Esophagus muscularis mucosa (tissue), 4 donors: Measurements from ENCODE around the gene GREB1. TPM values are rescaled to one million over a fixed set of nuclear protein-coding genes. Genes with fewer than 3 reads are reported as not detected.

Experiments used
- DNase-seq: peaks from one replicate; pipeline ENCODE4 v3.0.0-alpha.2; 2017; ENCODE audit errors: extremely low spot score
- H3K27ac ChIP-seq, 4 donors: fragments of 200-600 bp; sonication (generic); replicated peaks in 1 of 4; 1 replicate in 3 of 4; 2 replicates in 1 of 4; pipeline ENCODE4 v1.5.1; 2016 to 2019; ENCODE audit warnings: mild to moderate bottlenecking in 1 of 4
- H3K27me3 ChIP-seq, 4 donors: fragments of 200-600 bp; sonication (generic); one replicate each; pipeline versions ENCODE4 v1.5.1 to v1.6.0; 2016 to 2019
- H3K36me3 ChIP-seq, 4 donors: fragments of 200-600 bp; sonication (generic); one replicate each; pipeline ENCODE4 v1.5.1; 2016 to 2019
- H3K4me1 ChIP-seq, 4 donors: fragments of 200-600 bp; sonication (generic); one replicate each; pipeline ENCODE4 v1.5.1; 2016 to 2019
- H3K4me3 ChIP-seq, 4 donors: fragments of 200-600 bp; sonication (generic); 1 replicate in 2 of 4; 2 replicates in 2 of 4; pipeline ENCODE4 v1.5.1; 2016 to 2019; ENCODE audit warnings: mild to moderate bottlenecking in 4 of 4, moderate library complexity in 1 of 4
- H3K9me3 ChIP-seq, 4 donors: fragments of 200-600 bp; sonication (generic); 1 replicate in 3 of 4; 2 replicates in 1 of 4; pipeline ENCODE4 v1.5.1; 2016 to 2019
- CTCF ChIP-seq, 3 experiments: fragments of 200-600 bp in 2 of 3; fragments of 450-650 bp in 1 of 3; sonication (generic) in 2 of 3; IDR thresholded peaks; one replicate each; pipeline ENCODE4 v1.5.1; 2017 to 2019; ENCODE audit warnings: antibody characterized with exemption in 3 of 3, mild to moderate bottlenecking in 2 of 3, moderate library complexity in 1 of 3
- EP300 ChIP-seq: sonication (generic); formaldehyde crosslinking; IDR thresholded peaks from one replicate; pipeline ENCODE4 v1.6.1; 2017; ENCODE audit warnings: antibody characterized with exemption
- POLR2A ChIP-seq: fragments of 450-650 bp; IDR thresholded peaks from one replicate; pipeline ENCODE4 v1.6.1; 2017; ENCODE audit warnings: antibody characterized with exemption, moderate library complexity, mild to moderate bottlenecking, low read depth
- POLR2AphosphoS5 ChIP-seq, 2 donors: sonication (generic); formaldehyde crosslinking; IDR thresholded peaks; one replicate each; pipeline ENCODE4 v1.6.1; 2017; ENCODE audit warnings: antibody characterized with exemption in 2 of 2
- WGBS: methylation state at CpG from one replicate; pipeline ENCODE4 v1.1.5; 2018; 5-methylcytosine and 5-hydroxymethylcytosine counted together
- intact Hi-C: fragments of 100-400 bp; cut with DNase I; formaldehyde crosslinking; loops from one replicate; pipeline ENCODE4 v1.15.1; 2023
- total RNA-seq, 4 donors: library from RNA; depleted of rRNA; stranded (reverse); fragments of >200 nt; gene quantifications; one replicate each; pipeline versions ENCODE4 v1.1.0 to v1.2.1, GENCODE V29; 2016

Gene GREB1
- total RNA-seq, 4 donors from 2014 or later = 3.7 to 11.0 (median 7.7) TPM

- no peak for DNase-seq
- 96% methylated on average over 8 of the region's 8 CpGs for WGBS
- no peaks in the 10 kb centered on the region for H3K36me3 ChIP-seq
- no peak for TF ChIP-seq EP300
- TF ChIP-seq POLR2A = no peak
- TF ChIP-seq CTCF (IDR thresholded peaks at IDR 0.05) = no peak
- TF ChIP-seq POLR2AphosphoS5 (IDR thresholded peaks at IDR 0.05) = no peak
- no peaks in the 10 kb centered on the region for H3K4me1 ChIP-seq
- H3K9me3 ChIP-seq = no peaks in the 10 kb centered on the region
- intact Hi-C loops = no loop called here
- H3K27me3 ChIP-seq = no peaks in the 10 kb centered on the region
- no peak overlapping the region for H3K4me3 ChIP-seq
- no peak overlapping the region for H3K27ac ChIP-seq
Measured at GRCh38 chr2:11563784-11564666, 30.2 kb downstream of the GREB1 start.

GRCh38 chr2:11564816-11565567 lies 31.1 kb downstream of the GREB1 start:
- DNase-seq = no peak
- no peaks in the 10 kb centered on the region for H3K4me1 ChIP-seq
- H3K27ac ChIP-seq = no peak overlapping the region
- H3K36me3 ChIP-seq = no peaks in the 10 kb centered on the region
- TF ChIP-seq POLR2A (no peak), POLR2AphosphoS5 (IDR thresholded peaks at IDR 0.05) (no peak), CTCF (IDR thresholded peaks at IDR 0.05) (no peak), EP300 (no peak)
- no peaks in the 10 kb centered on the region for H3K27me3 ChIP-seq
- 92% methylated on average over 3 of the region's 7 CpGs for WGBS
- H3K9me3 ChIP-seq = no peaks in the 10 kb centered on the region
- intact Hi-C loops = no loop called here
- H3K4me3 ChIP-seq = no peak overlapping the region

- TF ChIP-seq POLR2A (no peak), EP300 (no peak), POLR2AphosphoS5 (IDR thresholded peaks at IDR 0.05) (no peak), CTCF (IDR thresholded peaks at IDR 0.05) (no peak)
- Histone ChIP-seq H3K4me3 (no peak overlapping the region), H3K27me3 (no peaks in the 10 kb centered on the region), H3K4me1 (no peaks in the 10 kb centered on the region), H3K9me3 (no peaks in the 10 kb centered on the region), H3K36me3 (no peaks in the 10 kb centered on the region), H3K27ac (no peak overlapping the region)
- intact Hi-C loops = no loop called here
- DNase-seq = no peak
- WGBS = 89% methylated on average over 13 of the region's 14 CpGs
Measured at GRCh38 chr2:11566383-11566782, 32.5 kb downstream of the GREB1 start.

GRCh38 chr2:11567631-11568031 lies 33.8 kb downstream of the GREB1 start:
- no peaks in the 10 kb centered on the region for H3K36me3 ChIP-seq
- 100% methylated on average over 1 of the region's 8 CpGs for WGBS
- no peak overlapping the region for H3K27ac ChIP-seq
- H3K4me3 ChIP-seq = no peak overlapping the region
- DNase-seq = no peak
- H3K9me3 ChIP-seq = no peaks in the 10 kb centered on the region
- H3K27me3 ChIP-seq = no peaks in the 10 kb centered on the region
- TF ChIP-seq CTCF (IDR thresholded peaks at IDR 0.05) (no peak), EP300 (no peak), POLR2AphosphoS5 (IDR thresholded peaks at IDR 0.05) (no peak), POLR2A (no peak)
- intact Hi-C loops = no loop called here
- H3K4me1 ChIP-seq = no peaks in the 10 kb centered on the region
